Hindlimb muscle (tissue), 1 donor: ENCODE data around the gene ZNF217. TPM values are rescaled to one million over a fixed set of nuclear protein-coding genes. Genes with fewer than 3 reads are reported as not detected.
"Not testable (repeated sequence)": the region's sequence is repeated elsewhere in the genome, so short reads cannot be mapped to it uniquely, and the experiment has no call there.

Experiments
- DNase-seq: peaks from one replicate; pipeline ENCODE4 v3.0.0-alpha.2; 2013
- polyA plus RNA-seq: library from polyadenylated mRNA; unstranded; fragments of 120-200 nt; gene quantifications from one replicate; pipeline ENCODE4 v1.2.1, GENCODE V29; 2013; ENCODE audit not compliant: insufficient read length

Gene ZNF217
- polyA plus RNA-seq, 1 donor: 13.0 TPM

GRCh38 chr20:53523615-53524014, 70.0 kb downstream of the ZNF217 start:
- not testable (repeated sequence) for DNase-seq

- DNase-seq: no peak
Measured at GRCh38 chr20:53522696-53523095, 70.9 kb downstream of the ZNF217 start.

GRCh38 chr20:53522026-53522425, 71.6 kb downstream of the ZNF217 start:
- DNase-seq: no peak

- not testable (repeated sequence) for DNase-seq
Measured at GRCh38 chr20:53521421-53521820, 72.2 kb downstream of the ZNF217 start.

GRCh38 chr20:53517146-53517545, 76.5 kb downstream of the ZNF217 start:
- no peak for DNase-seq
